ENCODE measurements around the gene HDAC4.

Gene HDAC4

DNA sequence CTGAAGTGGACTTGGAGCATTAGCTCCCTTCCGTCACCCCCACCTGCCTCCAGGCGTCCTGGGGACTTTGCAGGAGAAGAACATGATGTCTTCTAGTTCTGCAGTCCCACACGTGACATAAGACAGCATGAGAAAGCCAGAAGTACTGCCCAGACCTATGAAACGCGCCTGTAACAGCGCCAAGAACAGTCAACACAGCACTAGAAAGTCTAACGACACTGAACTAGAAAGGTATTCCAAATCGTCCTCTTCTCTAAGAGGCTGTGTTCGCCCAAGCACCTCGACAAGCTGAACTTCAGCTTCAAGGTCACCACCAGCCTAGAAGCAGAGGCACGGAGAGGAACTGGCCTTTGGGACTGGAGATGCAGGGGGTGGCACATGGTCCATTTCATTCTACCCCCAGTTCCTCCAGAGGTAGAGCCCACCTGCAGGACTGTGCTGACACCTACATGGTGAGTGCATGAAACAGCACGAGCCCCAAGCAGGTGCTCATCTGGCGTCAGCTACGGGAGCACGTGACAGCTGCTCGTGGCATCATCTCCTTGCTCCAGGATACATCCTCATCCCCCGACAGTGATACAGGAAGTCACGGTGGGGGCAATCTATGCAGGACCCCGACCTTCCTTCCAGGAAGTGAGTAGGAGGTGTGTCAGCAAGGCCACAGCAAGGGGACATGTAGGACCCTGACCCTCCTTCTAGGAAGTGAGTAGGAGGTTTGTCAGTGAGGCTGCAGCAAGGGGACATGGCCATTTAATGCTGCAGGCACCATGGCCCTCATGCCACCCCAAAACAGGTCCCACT lies 3.7 kb downstream of the HDAC4 start:
- Mint-ChIP-seq H3K4me1 (ENCODE audit: low read depth) (peaks cover 35% of the 10 kb centered on the region), H3K27ac (no peak overlapping the region), H3K27me3 (ENCODE audit: low read depth) (no peaks in the 10 kb centered on the region), H3K9me3 (no peaks in the 10 kb centered on the region), H3K4me3 (no peak overlapping the region), H3K36me3 (ENCODE audit: low read depth) (peaks cover 5% of the 10 kb centered on the region)
- DNase-seq (ENCODE audit: low spot score) = no peak

DNA sequence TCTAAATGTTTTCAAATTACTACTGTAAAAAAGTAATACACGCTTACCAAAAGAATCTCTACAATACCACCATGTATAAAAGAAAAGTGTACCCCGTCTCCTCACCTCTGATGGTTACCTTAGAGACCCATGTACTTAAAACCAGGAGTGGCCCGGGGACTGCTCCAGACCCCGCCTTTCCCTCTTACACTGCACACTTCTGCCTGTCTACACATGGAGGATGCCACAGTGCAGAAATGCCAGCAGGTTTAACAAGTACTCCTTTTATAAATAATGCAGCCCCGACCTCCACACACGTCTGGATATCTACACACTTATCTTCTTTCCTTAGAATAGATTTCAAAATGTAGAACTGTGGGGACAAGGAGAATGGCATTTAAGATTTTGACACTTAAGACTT lies 5.3 kb downstream of the HDAC4 start:
- no peaks in the 10 kb centered on the region for H3K27me3 Mint-ChIP-seq (ENCODE audit: low read depth)

DNA sequence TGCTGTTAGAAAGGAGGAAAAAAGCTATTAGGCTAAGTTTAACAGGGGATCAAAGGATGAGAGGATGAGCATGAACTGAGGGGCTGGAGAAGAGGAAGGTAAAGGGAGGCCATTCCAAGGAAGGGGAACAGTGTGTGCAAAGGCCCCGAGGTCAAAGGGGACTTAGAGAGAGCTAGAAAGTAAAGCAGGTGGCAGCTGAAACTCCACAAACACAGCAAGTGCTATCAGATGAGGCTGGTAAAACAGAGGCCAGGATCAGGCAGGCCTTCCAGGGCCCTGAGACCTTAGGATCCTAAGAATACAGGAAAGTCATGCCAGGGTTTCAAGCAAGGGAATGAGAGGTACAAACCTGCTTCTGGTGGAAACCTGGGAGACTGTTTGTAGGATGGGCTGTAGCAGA lies 5.8 kb downstream of the HDAC4 start:
- no peaks in the 10 kb centered on the region for H3K9me3 Mint-ChIP-seq
- H3K4me1 Mint-ChIP-seq (ENCODE audit: low read depth) = peaks cover 32% of the 10 kb centered on the region
- no peaks in the 10 kb centered on the region for H3K27me3 Mint-ChIP-seq (ENCODE audit: low read depth)
- no peak for DNase-seq (ENCODE audit: low spot score)
- H3K36me3 Mint-ChIP-seq (ENCODE audit: low read depth) = peaks cover 8% of the 10 kb centered on the region
- no peak overlapping the region for H3K4me3 Mint-ChIP-seq
- H3K27ac Mint-ChIP-seq = no peak overlapping the region

More for the DNA sequence above, 5.3 kb downstream of the HDAC4 start:
- no peak for DNase-seq (ENCODE audit: low spot score)
- Mint-ChIP-seq H3K36me3 (ENCODE audit: low read depth) (peaks cover 5% of the 10 kb centered on the region), H3K9me3 (no peaks in the 10 kb centered on the region), H3K4me1 (ENCODE audit: low read depth) (peaks cover 32% of the 10 kb centered on the region), H3K4me3 (no peak overlapping the region), H3K27ac (no peak overlapping the region)

DNA sequence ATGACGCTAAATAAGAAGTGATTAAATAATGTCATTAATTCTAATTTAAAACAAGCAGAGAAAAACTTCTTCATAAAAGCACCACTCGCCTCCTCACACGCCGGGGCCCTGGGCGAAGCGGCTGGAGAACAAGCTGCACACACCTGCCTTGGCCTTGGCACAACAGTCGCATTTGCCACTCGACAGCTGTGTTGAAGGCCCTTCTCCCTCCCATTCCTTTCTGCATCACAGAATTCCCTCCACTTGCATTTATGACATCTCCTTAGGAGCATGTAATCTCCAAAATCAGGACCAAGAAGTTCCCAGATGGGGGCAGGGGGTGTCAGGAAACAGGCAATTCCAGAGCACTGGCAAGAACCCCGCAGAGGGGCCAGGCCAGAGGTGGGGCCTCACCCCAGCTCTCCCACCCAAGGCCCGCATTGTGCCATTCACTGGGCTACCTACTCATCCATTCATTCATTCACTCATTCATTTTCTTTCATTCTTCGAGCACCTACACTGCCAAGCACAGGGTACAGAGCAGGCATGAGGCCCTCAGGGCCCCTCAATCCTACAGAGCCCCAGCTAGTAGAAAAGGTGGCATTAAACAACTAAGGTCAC lies 6.4 kb downstream of the HDAC4 start:
- Mint-ChIP-seq H3K27me3 (ENCODE audit: low read depth) (no peaks in the 10 kb centered on the region), H3K4me3 (no peak overlapping the region), H3K9me3 (no peaks in the 10 kb centered on the region), H3K4me1 (ENCODE audit: low read depth) (peaks cover 30% of the 10 kb centered on the region), H3K36me3 (ENCODE audit: low read depth) (peaks cover 8% of the 10 kb centered on the region), H3K27ac (no peak overlapping the region)
- no peak for DNase-seq (ENCODE audit: low spot score)

DNA sequence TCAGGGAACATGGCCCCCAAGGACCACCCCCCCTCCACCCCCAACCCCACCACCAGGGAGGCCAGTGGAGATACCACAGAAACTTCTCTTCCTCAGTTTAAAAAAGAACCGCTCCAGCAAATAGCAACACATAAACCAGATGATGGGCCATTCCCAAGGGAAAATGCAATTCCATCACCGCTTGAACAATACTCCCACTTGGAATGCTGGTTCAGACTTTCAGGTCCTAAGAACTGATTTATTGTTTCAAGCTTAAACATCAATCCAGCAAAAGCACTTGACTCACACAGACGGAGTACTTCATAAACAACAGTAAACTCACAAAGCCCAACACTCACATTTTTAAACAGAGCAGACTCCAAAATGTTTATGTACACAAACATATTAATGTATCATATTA lies 6.9 kb downstream of the HDAC4 start:
- DNase-seq (ENCODE audit: low spot score) = no peak
- Mint-ChIP-seq H3K4me1 (ENCODE audit: low read depth) (peaks cover 27% of the 10 kb centered on the region), H3K9me3 (no peaks in the 10 kb centered on the region), H3K36me3 (ENCODE audit: low read depth) (peaks cover 12% of the 10 kb centered on the region), H3K27ac (no peak overlapping the region), H3K4me3 (no peak overlapping the region), H3K27me3 (ENCODE audit: low read depth) (no peaks in the 10 kb centered on the region)

DNA sequence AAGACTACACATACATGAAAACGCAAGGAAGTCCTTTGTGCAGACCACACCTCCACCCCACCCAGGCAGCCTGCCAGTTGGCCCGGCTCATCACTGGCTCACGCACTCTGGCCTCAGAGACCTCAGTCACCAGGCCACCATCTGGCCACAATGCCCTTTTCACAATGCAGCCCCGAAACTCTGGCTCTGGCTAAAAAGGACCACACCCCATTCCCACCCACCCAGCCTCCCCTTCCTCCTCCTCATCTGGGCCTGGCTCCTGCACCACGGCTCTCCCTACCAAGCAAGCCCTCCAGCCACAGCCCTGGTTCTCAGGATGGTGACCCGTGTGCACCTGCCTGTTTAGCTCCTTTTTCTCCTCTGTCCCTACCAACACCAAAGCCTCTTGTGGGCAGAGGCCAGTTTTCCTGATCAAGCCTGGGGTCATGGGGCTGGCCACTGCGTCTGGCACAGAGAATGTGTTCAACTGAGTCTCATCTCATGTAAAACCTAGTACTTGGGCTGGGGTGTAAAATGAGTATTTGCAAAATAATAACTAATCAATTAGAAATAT lies 7.4 kb downstream of the HDAC4 start:
- Mint-ChIP-seq H3K4me1 (ENCODE audit: low read depth) (peaks cover 23% of the 10 kb centered on the region), H3K27ac (peak overlapping the region; percentile 60), H3K27me3 (ENCODE audit: low read depth) (no peaks in the 10 kb centered on the region), H3K36me3 (ENCODE audit: low read depth) (peaks cover 12% of the 10 kb centered on the region), H3K9me3 (no peaks in the 10 kb centered on the region), H3K4me3 (no peak overlapping the region)
- no peak for DNase-seq (ENCODE audit: low spot score)

DNA sequence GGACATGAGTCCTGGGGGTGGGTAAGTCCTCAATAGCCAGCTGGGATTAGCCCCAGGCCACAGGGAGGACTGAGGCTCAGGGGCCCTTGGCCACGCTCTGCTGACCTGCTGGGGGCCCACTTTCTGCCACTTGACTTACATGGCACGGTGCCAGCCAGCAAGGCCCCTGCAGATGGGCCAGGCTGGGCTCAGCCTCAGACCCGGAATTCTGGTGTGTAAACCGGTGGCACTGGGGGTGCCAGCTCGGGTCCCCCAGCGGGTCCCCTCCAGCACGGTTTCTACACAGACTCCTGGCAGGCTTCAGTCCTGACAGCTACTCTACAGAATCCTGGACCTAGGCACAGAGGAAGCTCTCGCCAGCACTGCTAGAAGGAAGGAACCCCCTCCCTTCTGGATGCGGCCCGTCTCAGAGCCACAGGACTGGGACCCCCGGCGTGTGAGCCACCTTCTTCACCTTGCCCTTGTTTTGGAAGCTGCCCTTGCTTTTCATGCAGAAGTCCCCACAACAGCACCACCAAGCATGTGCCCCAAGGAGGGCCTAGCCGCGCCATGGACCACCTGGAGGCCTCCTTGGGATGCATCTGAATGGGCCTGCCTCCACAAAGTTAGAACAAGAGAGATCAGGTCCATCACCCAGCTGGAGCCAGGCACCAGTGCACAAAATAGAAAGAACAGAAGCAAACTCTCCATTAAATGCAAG lies 8.0 kb downstream of the HDAC4 start:
- no peak for DNase-seq (ENCODE audit: low spot score)
- peaks cover 12% of the 10 kb centered on the region for H3K36me3 Mint-ChIP-seq (ENCODE audit: low read depth)
- H3K4me3 Mint-ChIP-seq = no peak overlapping the region

DNA sequence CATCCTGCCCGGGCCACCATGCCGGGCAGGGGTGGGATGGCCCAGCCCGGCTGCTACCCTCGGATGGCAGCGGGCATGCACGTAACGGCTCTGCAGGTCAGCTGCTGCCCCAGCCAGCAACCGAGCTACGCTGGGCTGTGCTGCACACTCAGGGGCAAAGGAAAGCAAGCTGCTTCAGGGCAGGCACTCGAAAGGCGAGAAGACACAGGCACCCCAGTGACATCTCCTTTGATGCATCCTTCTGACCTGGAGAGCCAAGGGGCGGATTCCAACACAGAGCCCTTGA lies 8.8 kb downstream of the HDAC4 start:
- Mint-ChIP-seq H3K27ac (no peak overlapping the region), H3K4me1 (ENCODE audit: low read depth) (peaks cover 17% of the 10 kb centered on the region), H3K27me3 (ENCODE audit: low read depth) (no peaks in the 10 kb centered on the region), H3K36me3 (ENCODE audit: low read depth) (peaks cover 12% of the 10 kb centered on the region), H3K9me3 (no peaks in the 10 kb centered on the region), H3K4me3 (no peak overlapping the region)
- no peak for DNase-seq (ENCODE audit: low spot score)

More for the DNA sequence above, 8.0 kb downstream of the HDAC4 start:
- Mint-ChIP-seq H3K4me1 (ENCODE audit: low read depth) (peaks cover 19% of the 10 kb centered on the region), H3K27ac (no peak overlapping the region), H3K9me3 (no peaks in the 10 kb centered on the region), H3K27me3 (ENCODE audit: low read depth) (no peaks in the 10 kb centered on the region)

DNA sequence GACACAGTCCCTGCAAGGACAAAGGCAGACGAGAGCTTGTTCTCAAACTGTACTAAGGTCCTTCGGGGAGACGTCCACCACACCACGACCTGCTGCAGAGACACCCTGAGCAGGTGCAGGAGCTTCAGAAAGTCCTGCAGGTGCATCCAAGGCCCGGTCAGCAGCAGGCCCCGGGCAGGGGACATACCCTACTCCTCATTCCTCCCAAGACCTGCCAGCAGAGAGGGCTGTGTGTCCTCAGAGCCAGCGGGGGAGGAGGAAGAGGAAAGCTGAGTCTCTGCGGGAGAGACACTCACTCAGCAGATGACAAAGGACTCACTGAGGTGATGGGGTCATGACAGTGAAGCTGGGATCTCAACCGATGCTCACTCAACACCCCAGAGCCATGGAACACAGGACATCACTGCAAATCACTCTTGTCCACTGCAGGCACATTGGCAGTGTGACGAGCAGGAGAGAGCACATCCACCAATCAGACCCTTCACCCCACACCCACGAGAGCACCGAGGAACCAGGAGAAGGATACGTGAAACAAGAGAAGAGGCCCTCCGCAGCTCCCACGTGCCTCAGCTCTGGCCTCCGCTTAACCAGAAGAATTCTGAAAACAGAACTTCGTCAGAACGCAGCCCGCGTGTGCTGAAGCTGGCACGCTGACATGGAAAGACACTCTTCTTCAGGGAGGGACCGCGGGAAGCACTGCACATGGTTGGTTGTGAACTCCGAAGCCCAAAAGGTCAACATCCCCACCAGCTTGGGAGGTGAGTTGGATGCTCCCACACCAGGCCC lies 9.3 kb downstream of the HDAC4 start:
- no peaks in the 10 kb centered on the region for H3K27me3 Mint-ChIP-seq (ENCODE audit: low read depth)
- peaks cover 12% of the 10 kb centered on the region for H3K36me3 Mint-ChIP-seq (ENCODE audit: low read depth)
- H3K9me3 Mint-ChIP-seq = no peaks in the 10 kb centered on the region
- DNase-seq (ENCODE audit: low spot score) = no peak
- H3K27ac Mint-ChIP-seq = no peak overlapping the region
- H3K4me1 Mint-ChIP-seq (ENCODE audit: low read depth) = peaks cover 13% of the 10 kb centered on the region
- no peak overlapping the region for H3K4me3 Mint-ChIP-seq

DNA sequence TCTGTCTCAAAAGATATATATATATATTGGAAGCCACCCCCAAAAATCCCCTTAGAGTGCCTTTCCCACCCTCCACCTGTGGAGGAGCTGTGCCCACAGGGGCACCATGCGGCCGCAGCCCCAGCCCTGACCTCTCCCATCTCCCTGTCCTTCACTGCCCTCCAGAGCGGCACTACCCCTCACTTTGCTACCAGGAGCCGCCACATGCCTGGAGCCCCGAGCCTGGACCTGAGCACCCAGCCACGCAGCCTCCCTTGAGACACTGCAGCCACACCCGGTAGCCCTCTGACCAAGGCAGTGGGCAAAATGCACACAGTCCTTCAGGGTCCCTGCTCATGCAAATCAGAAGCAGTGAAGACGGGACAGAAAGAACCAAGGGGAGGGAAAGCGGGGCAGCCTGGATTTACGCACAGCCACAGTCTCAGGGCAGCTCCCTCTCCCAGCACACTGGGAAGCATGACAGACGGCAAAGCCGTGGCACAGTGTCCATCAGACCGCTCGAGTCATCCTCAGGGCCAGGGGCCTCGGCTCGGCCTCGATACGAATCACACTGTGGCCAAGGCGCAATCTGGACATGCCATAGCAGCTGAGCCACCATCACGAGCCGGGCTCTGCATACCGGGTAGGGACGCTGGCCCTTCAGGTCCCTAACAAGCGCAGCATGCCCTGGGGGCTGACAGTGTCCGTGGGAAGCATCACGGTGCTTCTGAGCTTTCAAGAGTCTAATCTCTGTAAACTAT lies 10.1 kb downstream of the HDAC4 start:
- DNase-seq (ENCODE audit: low spot score) = no peak
- Mint-ChIP-seq H3K27ac (no peak overlapping the region), H3K9me3 (no peaks in the 10 kb centered on the region)

DNA sequence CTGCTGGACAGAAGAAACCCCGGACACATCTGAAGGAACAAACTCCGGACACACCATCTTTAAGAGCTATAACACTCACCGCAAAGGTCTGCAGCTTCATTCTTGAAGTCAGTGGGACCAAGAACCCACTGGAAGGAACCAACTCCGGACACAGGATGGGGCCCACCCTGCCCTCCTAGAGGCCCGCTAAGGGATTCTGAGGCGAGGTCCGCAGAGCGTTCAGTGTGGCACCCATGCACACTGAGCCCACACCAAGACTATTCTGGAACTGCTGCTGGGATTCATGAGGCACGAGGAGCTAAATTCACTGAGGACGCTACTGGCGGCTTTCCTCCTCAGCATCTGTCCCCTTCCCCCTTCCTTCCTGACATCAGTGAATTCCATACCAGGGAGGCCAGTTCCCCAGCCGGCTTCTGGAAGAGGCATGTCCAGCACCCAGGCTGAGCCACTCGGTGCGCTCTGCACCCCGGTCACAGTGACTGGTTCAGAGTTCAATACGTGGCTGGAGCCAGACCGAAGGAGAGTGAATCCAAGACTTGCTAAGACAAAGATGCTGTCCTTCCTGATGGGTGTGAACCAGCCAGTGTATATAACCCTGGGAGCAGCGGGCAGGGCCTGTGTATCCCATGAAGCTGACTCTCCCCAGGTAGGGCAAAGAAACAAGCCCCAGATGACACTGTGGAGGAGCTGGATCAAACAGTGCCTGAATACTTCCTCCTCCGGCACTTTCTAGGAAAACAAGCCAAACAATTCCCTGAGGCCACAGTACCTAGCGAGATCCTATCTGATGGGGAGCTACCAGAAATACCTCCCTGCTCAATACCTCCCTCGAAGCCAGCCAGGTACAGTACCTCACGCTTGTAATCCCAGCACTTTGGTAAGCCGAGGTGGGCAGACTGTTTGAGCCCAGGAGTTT lies 11.1 kb downstream of the HDAC4 start:
- Mint-ChIP-seq H3K4me3 (no peak overlapping the region), H3K4me1 (ENCODE audit: low read depth) (peaks cover 11% of the 10 kb centered on the region), H3K27ac (no peak overlapping the region), H3K27me3 (ENCODE audit: low read depth) (no peaks in the 10 kb centered on the region), H3K9me3 (no peaks in the 10 kb centered on the region), H3K36me3 (ENCODE audit: low read depth) (peaks cover 10% of the 10 kb centered on the region)
- DNase-seq (ENCODE audit: low spot score) = no peak

More for the DNA sequence above, 10.1 kb downstream of the HDAC4 start:
- no peak overlapping the region for H3K4me3 Mint-ChIP-seq
- peaks cover 12% of the 10 kb centered on the region for H3K36me3 Mint-ChIP-seq (ENCODE audit: low read depth)
- H3K4me1 Mint-ChIP-seq (ENCODE audit: low read depth) = peaks cover 14% of the 10 kb centered on the region
- H3K27me3 Mint-ChIP-seq (ENCODE audit: low read depth) = no peaks in the 10 kb centered on the region

DNA sequence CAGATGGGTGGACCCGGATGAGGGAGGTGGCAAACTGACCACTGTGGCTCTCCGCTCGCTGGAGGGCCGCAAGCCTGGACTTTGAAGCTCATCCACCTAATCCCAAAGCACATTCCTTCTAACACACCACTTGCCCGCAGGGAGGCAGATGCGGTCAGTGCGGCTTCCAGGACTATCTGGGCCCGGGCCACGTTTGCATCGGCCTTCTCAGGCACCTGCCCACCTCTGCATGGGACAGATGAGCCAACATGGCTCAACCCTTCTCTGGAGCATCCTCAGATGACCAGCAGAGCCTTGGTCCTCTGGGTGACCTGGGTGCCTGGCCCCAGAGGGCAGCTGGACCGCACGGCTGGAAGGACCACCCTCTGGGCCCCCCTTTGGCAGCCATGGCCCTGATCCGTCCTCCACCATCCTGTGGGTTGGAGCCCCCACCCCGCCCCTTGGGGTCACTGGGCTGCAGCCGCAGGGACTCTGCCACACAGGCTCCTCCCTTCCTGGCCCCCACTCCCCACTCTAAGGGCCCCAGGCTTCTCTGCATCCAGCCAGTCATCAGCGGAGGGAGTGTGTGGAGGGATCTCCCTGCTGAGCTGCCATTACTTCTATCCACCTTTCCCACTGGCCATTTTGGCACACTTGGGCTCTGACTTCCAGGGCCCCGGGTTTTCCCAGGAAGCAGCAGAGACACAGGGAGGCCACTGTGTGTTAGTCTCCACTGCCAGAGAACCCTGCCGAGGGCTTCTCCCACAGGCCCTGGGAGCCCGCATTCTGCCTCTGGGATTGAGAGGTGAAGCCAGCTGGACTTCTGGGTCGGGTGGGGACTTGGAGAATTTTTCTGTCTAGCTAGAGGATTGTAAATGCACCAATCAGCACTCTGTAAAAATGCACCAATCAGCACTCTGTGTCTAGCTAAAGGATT lies 12.3 kb downstream of the HDAC4 start:
- H3K27ac Mint-ChIP-seq = no peak overlapping the region
- no peaks in the 10 kb centered on the region for H3K27me3 Mint-ChIP-seq (ENCODE audit: low read depth)
- H3K4me3 Mint-ChIP-seq = no peak overlapping the region

More for the DNA sequence above, 12.3 kb downstream of the HDAC4 start:
- Mint-ChIP-seq H3K36me3 (ENCODE audit: low read depth) (peaks cover 7% of the 10 kb centered on the region), H3K9me3 (no peaks in the 10 kb centered on the region), H3K4me1 (ENCODE audit: low read depth) (peaks cover 6% of the 10 kb centered on the region)
- no peak for DNase-seq (ENCODE audit: low spot score)
